Measurements from ENCODE around the gene YIF1A. TPM values are rescaled to one million over a fixed set of nuclear protein-coding genes. Genes with fewer than 3 reads are reported as not detected.

The YIF1A gene
- total RNA-seq, 1 experiment from 2014 or later: 54.7 TPM

DNA sequence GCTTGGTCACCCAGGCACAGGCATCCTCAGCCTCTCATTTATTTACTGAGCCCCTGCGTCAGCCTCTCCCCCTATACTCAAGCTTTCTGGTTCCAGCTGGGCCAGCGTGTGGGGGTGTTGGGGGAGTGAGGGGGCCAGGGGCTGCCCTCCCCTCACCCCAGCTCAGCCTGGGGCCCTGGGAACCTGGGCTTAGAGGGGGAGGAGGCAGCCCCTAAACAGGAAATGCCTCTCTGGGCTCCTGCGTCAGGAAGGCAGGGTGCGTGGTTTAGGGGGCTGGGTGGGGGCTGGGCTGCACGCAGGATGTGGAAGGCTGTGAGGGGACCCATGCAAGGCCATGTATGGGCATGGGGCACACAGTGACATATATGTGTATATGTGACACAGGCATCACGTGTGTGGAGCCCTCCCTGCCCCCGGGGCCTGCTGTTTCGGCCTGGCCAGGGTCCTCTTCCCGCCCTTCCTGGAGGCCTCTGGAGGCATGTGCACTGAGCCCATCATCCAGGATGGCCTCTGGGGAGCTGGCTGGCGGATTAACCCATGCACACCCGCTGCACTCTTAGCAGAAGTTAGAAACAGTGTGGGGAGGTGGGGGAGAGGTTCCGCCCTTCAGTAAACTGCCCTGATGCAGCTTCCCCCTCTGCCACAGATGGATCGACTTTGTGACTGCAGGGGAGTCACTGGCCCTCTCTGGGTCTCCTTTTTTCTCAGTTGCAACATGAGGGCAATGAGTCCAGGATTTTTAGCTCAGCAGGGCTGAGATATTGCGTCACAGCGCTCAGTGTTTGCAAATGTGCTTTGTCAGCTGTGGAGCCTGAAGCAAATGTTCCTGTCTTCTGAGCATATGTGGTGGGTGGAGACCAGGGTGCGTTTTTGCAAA is 29.0 kb upstream of the YIF1A start:
- Histone ChIP-seq H4K20me1 (ENCODE audit: insufficient read depth) (no peaks in the 10 kb centered on the region), H3K4me3 (replicated peaks in 1 of 2; ENCODE audit: low read depth in 1 of 2, low read length in 2 of 2) (no peak overlapping the region), H3K27me3 (ENCODE audit: insufficient read depth, low read length) (no peaks in the 10 kb centered on the region), H3K4me2 (ENCODE audit: low read length) (no peak overlapping the region), H3K36me3 (ENCODE audit: control insufficient read depth in 1 of 2, insufficient read depth in 2 of 2, low read length in 2 of 2) (no peaks in the 10 kb centered on the region), H3K9me3 (ENCODE audit: control insufficient read depth in 1 of 2, insufficient read depth in 1 of 2, low read depth in 1 of 2, low read length in 2 of 2) (no peaks in the 10 kb centered on the region), H3K79me2 (ENCODE audit: insufficient read depth, low read length) (no peaks in the 10 kb centered on the region), H3K9me2 (ENCODE audit: insufficient read depth) (no peaks in the 10 kb centered on the region), H3K4me1 (ENCODE audit: control insufficient read depth in 1 of 2, insufficient read depth in 2 of 2, low read length in 2 of 2) (peaks cover 10 to 11% of the 10 kb centered on the region in 2 experiments), H3K9ac (ENCODE audit: low read length) (no peak overlapping the region), H3K27ac (ENCODE audit: low read depth, low read length) (no peak overlapping the region), H2AFZ (ENCODE audit: low read depth, low read length, poor library complexity, severe bottlenecking) (no peak overlapping the region)
- TF ChIP-seq EGR1 (IDR thresholded peaks at IDR 0.05; ENCODE audit: low read depth) (no peak), ATF3 (IDR thresholded peaks at IDR 0.05) (no peak), REST (IDR thresholded peaks at IDR 0.05; ENCODE audit: low read depth) (no peak), TCF7L2 (IDR thresholded peaks at IDR 0.05; ENCODE audit: borderline replicate concordance, extremely low read depth, insufficient read depth, insufficient read length) (no peak), FOSL1 (IDR thresholded peaks at IDR 0.05; ENCODE audit: low read depth) (no peak), SP1 (IDR thresholded peaks at IDR 0.05; ENCODE audit: low read depth) (no peak)
- TF ChIP-seq, protein P1, sequence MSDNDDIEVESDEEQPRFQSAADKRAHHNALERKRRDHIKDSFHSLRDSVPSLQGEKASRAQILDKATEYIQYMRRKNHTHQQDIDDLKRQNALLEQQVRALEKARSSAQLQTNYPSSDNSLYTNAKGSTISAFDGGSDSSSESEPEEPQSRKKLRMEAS (IDR thresholded peaks at IDR 0.05): no peak
- TF ChIP-seq, protein P2, sequence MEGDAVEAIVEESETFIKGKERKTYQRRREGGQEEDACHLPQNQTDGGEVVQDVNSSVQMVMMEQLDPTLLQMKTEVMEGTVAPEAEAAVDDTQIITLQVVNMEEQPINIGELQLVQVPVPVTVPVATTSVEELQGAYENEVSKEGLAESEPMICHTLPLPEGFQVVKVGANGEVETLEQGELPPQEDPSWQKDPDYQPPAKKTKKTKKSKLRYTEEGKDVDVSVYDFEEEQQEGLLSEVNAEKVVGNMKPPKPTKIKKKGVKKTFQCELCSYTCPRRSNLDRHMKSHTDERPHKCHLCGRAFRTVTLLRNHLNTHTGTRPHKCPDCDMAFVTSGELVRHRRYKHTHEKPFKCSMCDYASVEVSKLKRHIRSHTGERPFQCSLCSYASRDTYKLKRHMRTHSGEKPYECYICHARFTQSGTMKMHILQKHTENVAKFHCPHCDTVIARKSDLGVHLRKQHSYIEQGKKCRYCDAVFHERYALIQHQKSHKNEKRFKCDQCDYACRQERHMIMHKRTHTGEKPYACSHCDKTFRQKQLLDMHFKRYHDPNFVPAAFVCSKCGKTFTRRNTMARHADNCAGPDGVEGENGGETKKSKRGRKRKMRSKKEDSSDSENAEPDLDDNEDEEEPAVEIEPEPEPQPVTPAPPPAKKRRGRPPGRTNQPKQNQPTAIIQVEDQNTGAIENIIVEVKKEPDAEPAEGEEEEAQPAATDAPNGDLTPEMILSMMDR (IDR thresholded peaks at IDR 0.05 in 2 of 3, conservative IDR thresholded peaks at IDR 0.05 in 1 of 3; ENCODE audit: borderline replicate concordance in 1 of 3, insufficient read depth in 1 of 3, low read depth in 2 of 3, low read length in 2 of 3): no peak
- TF ChIP-seq, protein P3, sequence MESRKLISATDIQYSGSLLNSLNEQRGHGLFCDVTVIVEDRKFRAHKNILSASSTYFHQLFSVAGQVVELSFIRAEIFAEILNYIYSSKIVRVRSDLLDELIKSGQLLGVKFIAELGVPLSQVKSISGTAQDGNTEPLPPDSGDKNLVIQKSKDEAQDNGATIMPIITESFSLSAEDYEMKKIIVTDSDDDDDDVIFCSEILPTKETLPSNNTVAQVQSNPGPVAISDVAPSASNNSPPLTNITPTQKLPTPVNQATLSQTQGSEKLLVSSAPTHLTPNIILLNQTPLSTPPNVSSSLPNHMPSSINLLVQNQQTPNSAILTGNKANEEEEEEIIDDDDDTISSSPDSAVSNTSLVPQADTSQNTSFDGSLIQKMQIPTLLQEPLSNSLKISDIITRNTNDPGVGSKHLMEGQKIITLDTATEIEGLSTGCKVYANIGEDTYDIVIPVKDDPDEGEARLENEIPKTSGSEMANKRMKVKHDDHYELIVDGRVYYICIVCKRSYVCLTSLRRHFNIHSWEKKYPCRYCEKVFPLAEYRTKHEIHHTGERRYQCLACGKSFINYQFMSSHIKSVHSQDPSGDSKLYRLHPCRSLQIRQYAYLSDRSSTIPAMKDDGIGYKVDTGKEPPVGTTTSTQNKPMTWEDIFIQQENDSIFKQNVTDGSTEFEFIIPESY (IDR thresholded peaks at IDR 0.05; ENCODE audit: extremely low read depth, insufficient replicate concordance, low read length): no peak
- BruUV-seq (replicated peaks): no TSS peak
- ATAC-seq (no peak), DNase-seq (ENCODE audit: low read depth, low spot score) (no peak)
- intact Hi-C loops (cut with micrococcal nuclease): no loop called here
- ChIA-PET RAD21 (ENCODE audit: low non-redundant PET in 1 of 2, low total read pairs in 2 of 2, uncharacterized antibody in 2 of 2, unreplicated experiment in 2 of 2) (no interaction called here), POLR2A (no interaction called here), CTCF (no interaction called here)

Data from HCT116 (cell line).